ENCODE results near the gene PPM1J. TPM values are rescaled to one million over a fixed set of nuclear protein-coding genes. Genes with fewer than 3 reads are reported as not detected.

PPM1J gene
- total RNA-seq, 4 donors from 2014 or later: 0.42 to 3.6 (median 2.3) TPM

- Histone ChIP-seq H3K36me3 (peaks cover 0 to 60% (median 43%) of the 10 kb centered on the region in 4 donors), H3K9me3 (no peaks in the 10 kb centered on the region), H3K27me3 (no peaks in the 10 kb centered on the region), H3K4me1 (peaks cover 81 to 86% (median 83%) of the 10 kb centered on the region in 4 donors), H3K27ac (replicated peaks in 1 of 4) (peak overlapping the region; percentile 97 to 100 (median 98)), H3K4me3 (no peak overlapping the region)
- TF ChIP-seq EP300 (IDR thresholded peaks at IDR 0.05): no peak
- TF ChIP-seq CTCF (IDR thresholded peaks at IDR 0.05): no peak
- no peak for TF ChIP-seq POLR2A (IDR thresholded peaks at IDR 0.05; ENCODE audit: low read depth)
- TF ChIP-seq POLR2AphosphoS5 (IDR thresholded peaks at IDR 0.05): no peak
- 31% methylated on average over 3 of the region's 3 CpGs for WGBS
- no peak for DNase-seq (ENCODE audit: extremely low spot score)
- intact Hi-C loops (cut with DNase I): loop anchor here (10.0 kb wide), 1 partner anchor 237 kb away; no protein-coding TSS in a partner anchor
Measured at GRCh38 chr1:112702067-112702395, 13.1 kb downstream of the PPM1J start.

- Histone ChIP-seq H3K27me3 (no peaks in the 10 kb centered on the region), H3K27ac (replicated peaks in 1 of 4) (peak overlapping the region; percentile 97 to 100 (median 98)), H3K4me1 (peaks cover 81 to 86% (median 83%) of the 10 kb centered on the region in 4 donors), H3K4me3 (peak overlapping the region in 3 of 4 donors; percentile 8 to 14 (median 13)), H3K9me3 (no peaks in the 10 kb centered on the region), H3K36me3 (peaks cover 0 to 65% (median 49%) of the 10 kb centered on the region in 4 donors)
- TF ChIP-seq CTCF (IDR thresholded peaks at IDR 0.05) (no peak), POLR2AphosphoS5 (IDR thresholded peaks at IDR 0.05) (no peak), POLR2A (IDR thresholded peaks at IDR 0.05; ENCODE audit: low read depth) (no peak), EP300 (IDR thresholded peaks at IDR 0.05) (no peak)
- DNase-seq (ENCODE audit: extremely low spot score): no peak
- intact Hi-C loops (cut with DNase I): loop anchor here (10.0 kb wide), 1 partner anchor 237 kb away; no protein-coding TSS in a partner anchor
- WGBS: 69% methylated on average over 16 of the region's 17 CpGs
Measured at GRCh38 chr1:112701227-112702066, 13.7 kb downstream of the PPM1J start.

GRCh38 chr1:112700290-112701226 lies 14.6 kb downstream of the PPM1J start:
- Histone ChIP-seq H3K27ac (replicated peaks in 1 of 4) (peak overlapping the region; percentile 97 to 100 (median 98)), H3K36me3 (peaks cover 0 to 74% (median 58%) of the 10 kb centered on the region in 4 donors), H3K27me3 (no peaks in the 10 kb centered on the region), H3K4me3 (peak overlapping the region; percentile 3 to 19 (median 12)), H3K4me1 (peaks cover 76 to 80% (median 78%) of the 10 kb centered on the region in 4 donors), H3K9me3 (no peaks in the 10 kb centered on the region)
- peak; percentile 99 for DNase-seq (ENCODE audit: extremely low spot score)
- peak in 1 of 2 donors; percentile 87 for TF ChIP-seq POLR2AphosphoS5 (IDR thresholded peaks at IDR 0.05)
- no peak for TF ChIP-seq POLR2A (IDR thresholded peaks at IDR 0.05; ENCODE audit: low read depth)
- 17% methylated on average over 6 of the region's 7 CpGs for WGBS
- intact Hi-C loops (cut with DNase I): loop anchor here (10.0 kb wide), 1 partner anchor 236 kb away; no protein-coding TSS in a partner anchor

- 72% methylated on average over 13 of the region's 13 CpGs for WGBS
- H3K36me3 ChIP-seq: peaks cover 0 to 84% (median 67%) of the 10 kb centered on the region in 4 donors
- no peak overlapping the region for H3K4me3 ChIP-seq
- intact Hi-C loops (cut with DNase I): loop anchor here (10.0 kb wide), 1 partner anchor 235 kb away; no protein-coding TSS in a partner anchor
- no peaks in the 10 kb centered on the region for H3K27me3 ChIP-seq
- TF ChIP-seq POLR2AphosphoS5 (IDR thresholded peaks at IDR 0.05) (no peak), POLR2A (IDR thresholded peaks at IDR 0.05; ENCODE audit: low read depth) (no peak), CTCF (IDR thresholded peaks at IDR 0.05) (no peak)
- no peaks in the 10 kb centered on the region for H3K9me3 ChIP-seq
- peaks cover 68 to 70% (median 69%) of the 10 kb centered on the region in 4 donors for H3K4me1 ChIP-seq
- peak overlapping the region; percentile 97 to 100 (median 98) for H3K27ac ChIP-seq (replicated peaks in 1 of 4)
- no peak for DNase-seq (ENCODE audit: extremely low spot score)
Measured at GRCh38 chr1:112699425-112700144, 15.5 kb downstream of the PPM1J start.

All from esophagus muscularis mucosa (tissue), 4 donors.